GM12878 (cell line): Measurements from ENCODE around the gene HECTD4. TPM values are rescaled to one million over a fixed set of nuclear protein-coding genes. Genes with fewer than 3 reads are reported as not detected.
"Not testable (repeated sequence)": the region's sequence is repeated elsewhere in the genome, so short reads cannot be mapped to it uniquely, and the experiment has no call there.

Experiments used
- ATAC-seq: fragments of 200-7000 bp; cut with Tn5 transposase; 3 replicates; pipeline ENCODE4 v1.9.1; 2020; ENCODE audit warnings: mild to moderate bottlenecking, moderate library complexity
- BruUV-seq: library from RNA; stranded (reverse); fragments of 400-500 nt; replicated peaks from 2 replicates; lab custom pipeline; 2021; lab: Mats Ljungman, UMichigan
- CTCF ChIA-PET: fragments of 300-600 bp; sonication (Branson Sonifier 250); formaldehyde crosslinking; extraction: SDS; loops from one replicate; lab custom pipeline; 2021; ENCODE audit warnings: inconsistent platforms; lab: Yijun Ruan, JAX
- POLR2A ChIA-PET: fragments of 350-600 bp; formaldehyde crosslinking; extraction: SDS; loops from one replicate; lab custom pipeline; 2021; ENCODE audit warnings: inconsistent platforms; lab: Charles Lee
- RAD21 ChIA-PET: fragments of 300-600 bp; sonication (Branson Sonifier 250); formaldehyde crosslinking; loops from one replicate; lab custom pipeline; 2023; ENCODE audit warnings: antibody characterized with exemption; ENCODE audit not compliant: unreplicated experiment; lab: Charles Lee
- SMC1A ChIA-PET: fragments of 300-600 bp; sonication (Branson Sonifier 250); formaldehyde crosslinking; loops from one replicate; lab custom pipeline; 2023; ENCODE audit not compliant: unreplicated experiment, uncharacterized antibody; lab: Charles Lee
- DNase-seq: peaks from one replicate; pipeline ENCODE4 v3.0.0-alpha.2; 2011; ENCODE audit warnings: low read depth, low spot score
- FAIRE-seq: peaks from 3 replicates; lab custom pipeline; 2011; peaks lifted over from hg19 to GRCh38; lab: Jason Lieb, UNC
- H2AFZ ChIP-seq: 2 replicates; pipeline ENCODE4 v1.6.0; 2011; ENCODE audit warnings: low read depth, low read length, control low read depth; ENCODE audit not compliant: control insufficient read depth
- H3K27ac ChIP-seq: 2 replicates; pipeline ENCODE4 v1.5.1; 2011; ENCODE audit warnings: control low read depth; ENCODE audit not compliant: control insufficient read depth, insufficient read depth
- H3K27me3 ChIP-seq, 2 experiments: replicated peaks in 1 of 2; 2 replicates each; pipeline versions ENCODE4 v1.6.0 to v1.6.1; 2011; ENCODE audit warnings: low read length in 1 of 2; ENCODE audit not compliant: control insufficient read depth in 2 of 2, insufficient read depth in 2 of 2
- H3K36me3 ChIP-seq, 2 experiments: 2 replicates each; pipeline ENCODE4 v1.5.1; 2011; ENCODE audit warnings: low read length in 1 of 2; ENCODE audit not compliant: control insufficient read depth in 2 of 2, insufficient read depth in 2 of 2
- H3K4me1 ChIP-seq: 2 replicates; pipeline ENCODE4 v1.6.1; 2011; ENCODE audit warnings: mild to moderate bottlenecking, low read length, moderate library complexity, mixed read lengths; ENCODE audit not compliant: control insufficient read depth, insufficient read depth
- H3K4me2 ChIP-seq: 2 replicates; pipeline ENCODE4 v1.6.0; 2011; ENCODE audit warnings: control low read depth; ENCODE audit not compliant: control insufficient read depth, insufficient read depth
- H3K4me3 ChIP-seq: fragments of 200-600 bp; sonication (generic); 2 replicates; pipeline ENCODE4 v1.5.1; 2016
- H3K79me2 ChIP-seq: 2 replicates; pipeline ENCODE4 v1.6.0; 2011; ENCODE audit warnings: low read length; ENCODE audit not compliant: control insufficient read depth, insufficient read depth
- H3K9ac ChIP-seq: 2 replicates; pipeline ENCODE4 v1.8.0; 2011; ENCODE audit warnings: low read length, control low read depth, mixed read lengths; ENCODE audit not compliant: control insufficient read depth, insufficient read depth
- H3K9me3 ChIP-seq: replicated peaks from 3 replicates; pipeline ENCODE4 v1.5.1; 2011; ENCODE audit warnings: mild to moderate bottlenecking, low read length; ENCODE audit not compliant: control insufficient read depth, insufficient read depth
- H4K20me1 ChIP-seq: 2 replicates; pipeline ENCODE4 v1.6.0; 2011; ENCODE audit not compliant: control insufficient read depth, insufficient read depth
- ATF3 ChIP-seq: IDR thresholded peaks from 2 replicates; pipeline ENCODE4 v1.6.1; 2011; ENCODE audit warnings: low read depth, mild to moderate bottlenecking, low read length, moderate library complexity, borderline replicate concordance; ENCODE audit errors: extremely low read depth
- BACH1 ChIP-seq: fragments of 450-650 bp; IDR thresholded peaks from 2 replicates; pipeline ENCODE4 v1.6.1; 2017; ENCODE audit warnings: mild to moderate bottlenecking, borderline replicate concordance
- BHLHE40 ChIP-seq, 2 experiments: fragments of 450-650 bp in 1 of 2; IDR thresholded peaks; 2 replicates each; pipeline ENCODE4 v1.6.1; 2011 to 2017; ENCODE audit warnings: low read depth in 2 of 2, borderline replicate concordance in 1 of 2, improper control_type of control experiment in 1 of 2, low read length in 1 of 2, mild to moderate bottlenecking in 1 of 2
- CEBPZ ChIP-seq: fragments of 150-350 bp; IDR thresholded peaks from 2 replicates; pipeline ENCODE4 v1.6.1; 2016; ENCODE audit warnings: low read depth, low read length
- CREM ChIP-seq: IDR thresholded peaks from 2 replicates; pipeline ENCODE4 v1.6.1; 2014; ENCODE audit warnings: antibody characterized with exemption, low read depth
- EED ChIP-seq: sonication (generic); IDR thresholded peaks from 2 replicates; pipeline ENCODE4 v1.6.1; 2016; ENCODE audit warnings: antibody characterized with exemption, low read depth
- HCFC1 ChIP-seq: fragments of 150-350 bp; IDR thresholded peaks from 2 replicates; pipeline ENCODE4 v1.6.1; 2014; ENCODE audit warnings: low read length
- HDGF ChIP-seq: fragments of 450-650 bp; IDR thresholded peaks from 2 replicates; pipeline ENCODE4 v1.6.1; 2016; ENCODE audit warnings: antibody characterized with exemption
- NRF1 ChIP-seq: conservative IDR thresholded peaks from 2 replicates; pipeline ENCODE4 v1.6.1; 2011; ENCODE audit warnings: mild to moderate bottlenecking, low read depth, low read length, improper control_type of control experiment
- POLR2A ChIP-seq: IDR thresholded peaks from 2 replicates; pipeline ENCODE4 v1.6.1; 2011; ENCODE audit warnings: low read depth, mild to moderate bottlenecking, low read length
- SIN3A ChIP-seq: IDR thresholded peaks from 2 replicates; pipeline ENCODE4 v1.6.1; 2012; ENCODE audit warnings: low read depth, low read length, improper control_type of control experiment
- STAT3 ChIP-seq: IDR thresholded peaks from 2 replicates; pipeline ENCODE4 v1.6.1; 2011; ENCODE audit warnings: low read depth, low read length, improper control_type of control experiment
- SUZ12 ChIP-seq: fragments of 200-600 bp; sonication (generic); IDR thresholded peaks from one replicate; pipeline ENCODE4 v1.6.1; 2018; ENCODE audit warnings: antibody characterized with exemption, mild to moderate bottlenecking; ENCODE audit not compliant: unreplicated experiment
- ZNF622 ChIP-seq: fragments of 450-650 bp; IDR thresholded peaks from 2 replicates; pipeline ENCODE4 v1.6.1; 2017; ENCODE audit warnings: mild to moderate bottlenecking, inconsistent platforms
- ZSCAN29 ChIP-seq: fragments of 450-650 bp; IDR thresholded peaks from 2 replicates; pipeline ENCODE4 v1.6.1; 2017; ENCODE audit warnings: mild to moderate bottlenecking, moderate library complexity
- WGBS: methylation state at CpG from one replicate; pipeline ENCODE4 v1.1.6; 2016; ENCODE audit warnings: low lambda C conversion rate; ENCODE audit not compliant: insufficient replicate concordance, insufficient coverage; ENCODE audit errors: missing lambda C conversion rate; 5-methylcytosine and 5-hydroxymethylcytosine counted together
- in situ Hi-C: fragments of 300-500 bp; cut with MboI; formaldehyde crosslinking; loops from 9 replicates; pipeline ENCODE4 v1.14.3; 2018; ENCODE audit warnings: mixed read lengths
- intact Hi-C: fragments of 100-400 bp; cut with micrococcal nuclease; formaldehyde crosslinking; loops from one replicate; pipeline ENCODE4 v1.14.2; 2022; ENCODE audit not compliant: unreplicated experiment
- polyA plus RNA-seq, 11 experiments: library from polyadenylated mRNA; depleted of rRNA in 4 of 11; unstranded in 6 of 11; stranded (reverse) in 5 of 11; fragments of >200 nt; fragmentation: Nextera tagmentation in 4 of 11; fragmentation: Illumina TruSeq in 1 of 11; extraction: Ambion mirVana in 4 of 11; extraction: Trizol in 1 of 11; gene quantifications; 1 replicate in 1 of 11; 2 replicates in 10 of 11; pipeline versions ENCODE4 v1.2.1 to v1.2.3, GENCODE V29; 2011 to 2016; ENCODE audit warnings: inconsistent platforms in 2 of 11, missing spikeins in 2 of 11, low read depth in 1 of 11
- total RNA-seq, 4 experiments: library from RNA; depleted of rRNA in 3 of 4; stranded (reverse); fragments of >200 nt in 3 of 4; fragmentation: Illumina TruSeq in 1 of 4; extraction: Trizol in 1 of 4; gene quantifications; 2 replicates each; pipeline versions ENCODE4 v1.2.1 to v1.2.3, GENCODE V29; 2013 to 2021

The HECTD4 gene
- total and polyA plus RNA-seq, 10 of the 15 experiments (the other 5 are each of a cell fraction or from before 2014, with no cell fraction given): 5.8 to 43.9 (median 17.9) TPM

GRCh38 chr12:112230136-112230535 is 152.1 kb downstream of the HECTD4 start (continued):
- TF ChIP-seq BHLHE40 (IDR thresholded peaks at IDR 0.05; ENCODE audit: borderline replicate concordance in 1 of 2, low read depth in 2 of 2, low read length in 1 of 2) (no peak), NRF1 (no peak), SUZ12 (no peak)

- WGBS: 90% methylated on average over 3 of the region's 3 CpGs
- DNase-seq (no peak), FAIRE-seq (no peak), ATAC-seq (no peak)
- Histone ChIP-seq H3K4me1 (peaks cover 4% of the 10 kb centered on the region), H3K27me3 (no peaks in the 10 kb centered on the region), H3K36me3 (peaks cover 3 to 30% of the 10 kb centered on the region in 2 experiments; a peak in 3 of 4 replicates), H2AFZ (no peak overlapping the region), H3K9me3 (no peaks in the 10 kb centered on the region), H3K4me3 (no peak overlapping the region), H4K20me1 (no peaks in the 10 kb centered on the region), H3K9ac (no peak overlapping the region), H3K27ac (no peak overlapping the region), H3K4me2 (no peak overlapping the region), H3K79me2 (no peaks in the 10 kb centered on the region)
- no TSS peak for BruUV-seq
- TF ChIP-seq CEBPZ (no peak), CREM (no peak), EED (no peak), ZSCAN29 (no peak), SIN3A (no peak), ZNF622 (no peak), HDGF (no peak), STAT3 (no peak), ATF3 (no peak), HCFC1 (no peak), BACH1 (no peak), POLR2A (no peak)
- CTCF ChIA-PET: interaction anchor here (1.3 to 1.9 kb wide), 2 partner anchors 9 to 160 kb away, joined by 4 to 8 read pairs; no protein-coding TSS in a partner anchor
- RAD21 ChIA-PET: no interaction called here
- intact Hi-C loops (no loop called here), in situ Hi-C loops (no loop called here)
- SMC1A ChIA-PET: interaction anchor here (0.9 to 1.1 kb wide), 2 partner anchors 18 to 160 kb away, joined by 3 read pairs; no protein-coding TSS in a partner anchor
- POLR2A ChIA-PET: no interaction called here
Measured at GRCh38 chr12:112226768-112227167, 155.5 kb downstream of the HECTD4 start.

GRCh38 chr12:112220628-112221027 is 161.6 kb downstream of the HECTD4 start:
- H3K79me2 ChIP-seq, intact Hi-C loops, H3K4me3 ChIP-seq, H3K9ac ChIP-seq, BruUV-seq, H3K9me3 ChIP-seq, H4K20me1 ChIP-seq, SMC1A ChIA-PET, H3K27ac ChIP-seq, CTCF ChIA-PET, RAD21 ChIA-PET, H3K27me3 ChIP-seq, H2AFZ ChIP-seq, in situ Hi-C loops, FAIRE-seq, POLR2A ChIA-PET, DNase-seq, H3K4me2 ChIP-seq, ATAC-seq: not testable (repeated sequence)
- peaks cover 2 to 19% of the 10 kb centered on the region in 2 experiments for H3K36me3 ChIP-seq
- 96% methylated on average over 7 of the region's 7 CpGs for WGBS
- peaks cover 20% of the 10 kb centered on the region for H3K4me1 ChIP-seq
